Gastrocnemius medialis (tissue), 4 donors: ENCODE measurements around the gene PARP1.

Experiments
- POLR2A ChIP-seq, 2 donors: fragments of 450-650 bp; IDR thresholded peaks; one replicate each; pipeline ENCODE4 v1.6.1; 2017; ENCODE audit warnings: antibody characterized with exemption in 2 of 2, mild to moderate bottlenecking in 2 of 2, moderate library complexity in 2 of 2
- TF ChIP-seq, protein P1 (sequence below), 5 experiments: fragments of 450-650 bp in 3 of 5; fragments of 200-600 bp in 2 of 5; sonication (generic) in 2 of 5; IDR thresholded peaks in 4 of 5; conservative IDR thresholded peaks in 1 of 5; 1 replicate in 4 of 5; 2 replicates in 1 of 5; pipeline ENCODE4 v1.5.1; 2016 to 2019; ENCODE audit warnings: antibody characterized with exemption in 5 of 5, mild to moderate bottlenecking in 3 of 5, moderate library complexity in 3 of 5

DNA sequence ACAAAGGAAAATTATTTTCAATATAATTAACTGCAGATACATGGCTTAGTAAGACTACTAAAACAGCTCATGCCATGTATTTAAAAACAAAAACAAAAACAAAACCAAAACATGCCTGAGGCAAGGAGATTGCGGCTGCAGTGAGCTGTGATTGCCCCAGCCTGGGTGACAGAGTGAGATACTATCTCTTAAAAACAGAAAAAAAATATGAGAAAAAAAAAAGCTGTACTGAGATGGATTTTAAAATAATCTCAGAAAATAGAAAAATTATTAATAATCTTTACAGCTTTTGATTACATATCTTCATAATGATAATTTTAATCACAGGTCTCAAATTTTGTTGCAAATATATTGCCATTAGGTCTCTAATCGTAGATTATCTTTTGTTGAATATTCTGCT lies 74.9 kb downstream of the PARP1 start:
- TF ChIP-seq, protein P1, sequence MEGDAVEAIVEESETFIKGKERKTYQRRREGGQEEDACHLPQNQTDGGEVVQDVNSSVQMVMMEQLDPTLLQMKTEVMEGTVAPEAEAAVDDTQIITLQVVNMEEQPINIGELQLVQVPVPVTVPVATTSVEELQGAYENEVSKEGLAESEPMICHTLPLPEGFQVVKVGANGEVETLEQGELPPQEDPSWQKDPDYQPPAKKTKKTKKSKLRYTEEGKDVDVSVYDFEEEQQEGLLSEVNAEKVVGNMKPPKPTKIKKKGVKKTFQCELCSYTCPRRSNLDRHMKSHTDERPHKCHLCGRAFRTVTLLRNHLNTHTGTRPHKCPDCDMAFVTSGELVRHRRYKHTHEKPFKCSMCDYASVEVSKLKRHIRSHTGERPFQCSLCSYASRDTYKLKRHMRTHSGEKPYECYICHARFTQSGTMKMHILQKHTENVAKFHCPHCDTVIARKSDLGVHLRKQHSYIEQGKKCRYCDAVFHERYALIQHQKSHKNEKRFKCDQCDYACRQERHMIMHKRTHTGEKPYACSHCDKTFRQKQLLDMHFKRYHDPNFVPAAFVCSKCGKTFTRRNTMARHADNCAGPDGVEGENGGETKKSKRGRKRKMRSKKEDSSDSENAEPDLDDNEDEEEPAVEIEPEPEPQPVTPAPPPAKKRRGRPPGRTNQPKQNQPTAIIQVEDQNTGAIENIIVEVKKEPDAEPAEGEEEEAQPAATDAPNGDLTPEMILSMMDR (IDR thresholded peaks at IDR 0.05 in 4 of 5, conservative IDR thresholded peaks at IDR 0.05 in 1 of 5) = no peak
- no peak for TF ChIP-seq POLR2A (IDR thresholded peaks at IDR 0.05)
